Endothelial cell (in vitro differentiated cells): Measurements from ENCODE around the gene KCNG3. TPM values are rescaled to one million over a fixed set of nuclear protein-coding genes. Genes with fewer than 3 reads are reported as not detected.

Experiments used
- DNase-seq: peaks from one replicate; pipeline ENCODE4 v3.0.0; 2021; ENCODE audit warnings: low spot score
- H3K27ac Mint-ChIP-seq: one replicate; pipeline ENCODE4 v1.8.0; 2021; ENCODE audit warnings: mixed read lengths, inconsistent platforms; ENCODE audit not compliant: unreplicated experiment
- H3K27me3 Mint-ChIP-seq: one replicate; pipeline ENCODE4 v1.8.0; 2021; ENCODE audit warnings: mild to moderate bottlenecking, moderate library complexity, mixed read lengths, inconsistent platforms; ENCODE audit not compliant: unreplicated experiment
- H3K36me3 Mint-ChIP-seq: one replicate; pipeline ENCODE4 v1.8.0; 2021; ENCODE audit warnings: mild to moderate bottlenecking, low read depth, mixed read lengths, inconsistent platforms; ENCODE audit not compliant: unreplicated experiment
- H3K4me1 Mint-ChIP-seq: one replicate; pipeline ENCODE4 v1.8.0; 2021; ENCODE audit warnings: mild to moderate bottlenecking, mixed read lengths, inconsistent platforms; ENCODE audit not compliant: unreplicated experiment
- H3K4me3 Mint-ChIP-seq: one replicate; pipeline ENCODE4 v1.8.0; 2021; ENCODE audit warnings: mild to moderate bottlenecking, mixed read lengths, inconsistent platforms; ENCODE audit not compliant: unreplicated experiment
- H3K9me3 Mint-ChIP-seq: one replicate; pipeline ENCODE4 v1.8.0; 2021; ENCODE audit warnings: mixed read lengths, inconsistent platforms; ENCODE audit not compliant: unreplicated experiment
- CTCF ChIP-seq: fragments of 200-600 bp; sonication (generic); IDR thresholded peaks from one replicate; pipeline ENCODE4 v1.5.0; 2021; ENCODE audit warnings: antibody characterized with exemption; ENCODE audit not compliant: unreplicated experiment
- long read RNA-seq: library from polyadenylated mRNA; unstranded; transcript quantifications from one replicate; pipeline ENCODE4 v2.0.0, GENCODE V29; 2020; ENCODE audit not compliant: unreplicated experiment
- total RNA-seq: library from RNA; stranded (reverse); fragmentation: NEBNext Ultra II Directional; extraction: Animal tissue kit (Norgen Biotek cat#: 25700); gene quantifications from one replicate; pipeline ENCODE4 v1.2.1, GENCODE V29; 2021; ENCODE audit not compliant: unreplicated experiment

Gene KCNG3
- total RNA-seq = 0.13 TPM
- long read RNA-seq = 0 reads

- H3K9me3 Mint-ChIP-seq = no peaks in the 10 kb centered on the region
- H3K27me3 Mint-ChIP-seq = peaks cover 12% of the 10 kb centered on the region
- H3K4me3 Mint-ChIP-seq = peak within 1 kb of the TSS; percentile 89
- peaks cover 4% of the 10 kb centered on the region for H3K36me3 Mint-ChIP-seq
- TF ChIP-seq CTCF = no peak
- no peak within 1 kb of the TSS for H3K27ac Mint-ChIP-seq
- peaks cover 9% of the 10 kb centered on the region for H3K4me1 Mint-ChIP-seq
- peak; percentile 64 for DNase-seq
These were observed at the start of gene KCNG3 for GRCh38 chr2:42493468-42494354. KCNG3 (minus strand) TSS chr2:42493982; CDS start chr2:42493501, 481 bp downstream.

GRCh38 chr2:42542871-42543270 lies 49.1 kb upstream of the KCNG3 start:
- no peak overlapping the region for H3K4me3 Mint-ChIP-seq
- H3K27me3 Mint-ChIP-seq = no peaks in the 10 kb centered on the region
- peaks cover 16% of the 10 kb centered on the region for H3K4me1 Mint-ChIP-seq
- no peak for TF ChIP-seq CTCF
- H3K36me3 Mint-ChIP-seq = no peaks in the 10 kb centered on the region
- H3K27ac Mint-ChIP-seq = no peak overlapping the region
- no peak for DNase-seq
- no peaks in the 10 kb centered on the region for H3K9me3 Mint-ChIP-seq

- no peak overlapping the region for H3K4me3 Mint-ChIP-seq
- no peaks in the 10 kb centered on the region for H3K27me3 Mint-ChIP-seq
- no peaks in the 10 kb centered on the region for H3K9me3 Mint-ChIP-seq
- H3K27ac Mint-ChIP-seq = no peak overlapping the region
- H3K4me1 Mint-ChIP-seq = peaks cover 5% of the 10 kb centered on the region
- no peak for DNase-seq
- no peak for TF ChIP-seq CTCF
- no peaks in the 10 kb centered on the region for H3K36me3 Mint-ChIP-seq
These were observed 43.7 kb upstream of the KCNG3 start for GRCh38 chr2:42537493-42537892.

- no peaks in the 10 kb centered on the region for H3K36me3 Mint-ChIP-seq
- no peaks in the 10 kb centered on the region for H3K9me3 Mint-ChIP-seq
- no peak for DNase-seq
- H3K4me3 Mint-ChIP-seq = no peak overlapping the region
- no peak overlapping the region for H3K27ac Mint-ChIP-seq
- H3K4me1 Mint-ChIP-seq = no peaks in the 10 kb centered on the region
- TF ChIP-seq CTCF = no peak
- no peaks in the 10 kb centered on the region for H3K27me3 Mint-ChIP-seq
These were observed 38.6 kb upstream of the KCNG3 start for GRCh38 chr2:42532397-42532796.

GRCh38 chr2:42523341-42523740 lies 29.6 kb upstream of the KCNG3 start:
- no peaks in the 10 kb centered on the region for H3K4me1 Mint-ChIP-seq
- H3K27ac Mint-ChIP-seq = no peak overlapping the region
- no peaks in the 10 kb centered on the region for H3K36me3 Mint-ChIP-seq
- no peak for DNase-seq
- no peak for TF ChIP-seq CTCF
- H3K27me3 Mint-ChIP-seq = peaks cover 1% of the 10 kb centered on the region
- no peak overlapping the region for H3K4me3 Mint-ChIP-seq
- no peaks in the 10 kb centered on the region for H3K9me3 Mint-ChIP-seq
